Measurements from ENCODE around the gene KCNJ3.
"Not testable (repeated sequence)": the region's sequence is repeated elsewhere in the genome, so short reads cannot be mapped to it uniquely, and the experiment has no call there.

The KCNJ3 gene

DNA sequence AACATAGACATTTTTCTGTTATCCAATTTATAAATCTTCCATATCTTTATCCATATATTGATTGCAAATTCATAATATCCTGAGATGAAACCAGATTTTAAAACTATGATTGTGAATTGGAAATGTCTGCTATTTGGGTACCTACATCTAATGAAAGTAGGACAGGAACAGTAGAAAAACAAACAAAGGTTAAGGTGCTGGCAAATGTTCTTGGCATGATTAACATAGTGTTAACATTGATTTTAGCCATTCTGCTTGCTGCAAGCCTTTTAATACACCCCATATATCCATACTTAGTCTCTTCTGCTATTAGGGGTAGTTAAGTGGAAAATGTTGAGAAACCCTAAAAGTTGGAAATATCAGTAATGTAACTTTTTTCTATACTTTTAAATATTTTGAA, 152.0 kb downstream of the KCNJ3 start:
- DNase-seq (ENCODE audit: low read depth) = no peak
- H3K4me3 ChIP-seq (ENCODE audit: low read depth, low read length) = no peak overlapping the region
- TF ChIP-seq, protein P1, sequence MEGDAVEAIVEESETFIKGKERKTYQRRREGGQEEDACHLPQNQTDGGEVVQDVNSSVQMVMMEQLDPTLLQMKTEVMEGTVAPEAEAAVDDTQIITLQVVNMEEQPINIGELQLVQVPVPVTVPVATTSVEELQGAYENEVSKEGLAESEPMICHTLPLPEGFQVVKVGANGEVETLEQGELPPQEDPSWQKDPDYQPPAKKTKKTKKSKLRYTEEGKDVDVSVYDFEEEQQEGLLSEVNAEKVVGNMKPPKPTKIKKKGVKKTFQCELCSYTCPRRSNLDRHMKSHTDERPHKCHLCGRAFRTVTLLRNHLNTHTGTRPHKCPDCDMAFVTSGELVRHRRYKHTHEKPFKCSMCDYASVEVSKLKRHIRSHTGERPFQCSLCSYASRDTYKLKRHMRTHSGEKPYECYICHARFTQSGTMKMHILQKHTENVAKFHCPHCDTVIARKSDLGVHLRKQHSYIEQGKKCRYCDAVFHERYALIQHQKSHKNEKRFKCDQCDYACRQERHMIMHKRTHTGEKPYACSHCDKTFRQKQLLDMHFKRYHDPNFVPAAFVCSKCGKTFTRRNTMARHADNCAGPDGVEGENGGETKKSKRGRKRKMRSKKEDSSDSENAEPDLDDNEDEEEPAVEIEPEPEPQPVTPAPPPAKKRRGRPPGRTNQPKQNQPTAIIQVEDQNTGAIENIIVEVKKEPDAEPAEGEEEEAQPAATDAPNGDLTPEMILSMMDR (IDR thresholded peaks at IDR 0.05; ENCODE audit: low read depth, low read length, missing control alignments) = no peak

DNA sequence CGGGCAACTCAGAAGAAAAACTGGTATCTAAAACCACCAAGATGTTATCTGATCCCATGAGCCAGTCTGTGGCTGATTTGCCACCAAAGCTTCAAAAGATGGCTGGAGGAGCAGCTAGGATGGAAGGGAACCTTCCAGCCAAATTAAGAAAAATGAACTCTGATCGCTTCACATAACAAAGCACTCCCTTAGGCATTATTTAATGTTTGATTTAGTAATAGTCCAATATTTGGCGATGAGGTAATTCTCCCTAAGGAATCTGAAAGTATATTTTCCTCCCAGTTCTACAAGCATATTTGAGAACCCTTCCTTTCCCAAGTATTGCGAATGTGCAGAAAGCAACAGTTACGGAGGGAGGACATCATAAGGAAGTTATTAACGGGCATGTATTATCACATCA, 156.6 kb downstream of the KCNJ3 start:
- H3K4me3 ChIP-seq (ENCODE audit: low read depth, low read length) = no peak overlapping the region
- DNase-seq (ENCODE audit: low read depth) = no peak
- TF ChIP-seq, protein P1 (IDR thresholded peaks at IDR 0.05; ENCODE audit: low read depth, low read length, missing control alignments) = no peak

DNA sequence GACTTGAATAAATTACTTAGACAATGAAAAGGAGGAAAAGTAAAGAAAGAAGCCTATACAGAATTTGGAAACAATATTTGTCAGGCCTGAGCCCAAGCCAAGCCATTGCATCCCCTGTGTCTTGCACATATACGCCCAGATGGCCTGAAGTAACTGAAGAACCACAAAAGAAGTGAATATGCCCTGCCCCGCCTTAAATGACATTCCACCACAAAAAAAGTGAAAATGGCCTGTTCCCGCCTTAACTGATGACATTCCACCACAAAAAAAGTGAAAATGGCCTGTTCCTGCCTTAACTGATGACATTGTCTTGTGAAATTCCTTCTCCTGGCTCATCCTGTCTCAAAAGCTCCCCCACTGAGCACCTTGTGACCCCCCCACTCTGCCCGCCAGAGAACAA, 168.7 kb downstream of the KCNJ3 start:
- not testable (repeated sequence) for H3K4me3 ChIP-seq (ENCODE audit: low read depth, low read length); DNase-seq (ENCODE audit: low read depth)

DNA sequence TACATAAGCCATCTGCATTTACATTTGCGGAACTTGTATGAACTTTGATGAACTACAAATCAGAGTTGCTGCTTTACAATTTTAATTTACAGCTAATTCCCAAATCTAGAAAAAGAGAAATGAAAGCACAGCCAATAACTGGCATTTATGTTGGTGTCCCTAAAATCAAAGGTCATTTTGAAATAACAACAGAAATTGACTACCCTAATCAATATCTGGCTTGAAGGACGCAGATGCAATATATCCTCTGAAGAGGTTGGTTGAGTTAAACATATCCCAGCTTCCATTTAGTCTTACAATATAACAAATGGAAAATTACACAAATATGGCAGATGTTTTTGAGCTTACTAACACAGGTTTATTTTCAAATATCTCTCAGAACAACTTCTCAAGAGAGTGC, 177.5 kb downstream of the KCNJ3 start:
- H3K4me3 ChIP-seq (ENCODE audit: low read depth, low read length) = no peak overlapping the region
- DNase-seq (ENCODE audit: low read depth) = no peak
- TF ChIP-seq, protein P1 (IDR thresholded peaks at IDR 0.05; ENCODE audit: low read depth, low read length, missing control alignments) = no peak

DNA sequence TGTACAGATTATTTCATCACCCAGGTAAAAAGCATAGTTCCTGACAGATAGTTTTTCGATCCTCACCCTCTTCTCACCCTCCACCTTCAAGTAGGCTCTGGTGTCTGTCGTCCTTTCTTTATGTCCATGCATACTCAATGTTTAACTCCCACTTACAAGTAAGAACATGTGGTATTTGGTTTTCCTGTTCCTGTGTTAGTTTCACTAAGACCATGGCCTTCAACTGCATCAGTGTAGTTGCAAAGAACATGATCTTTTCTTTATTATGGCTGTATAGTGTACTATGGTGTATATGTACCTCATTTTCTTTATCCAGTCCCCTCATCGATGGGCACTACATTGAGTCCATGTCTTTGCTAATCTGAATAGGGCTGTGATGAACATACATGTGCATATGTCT, 184.2 kb downstream of the KCNJ3 start:
- no peak overlapping the region for H3K4me3 ChIP-seq (ENCODE audit: low read depth, low read length)
- TF ChIP-seq, protein P1 (IDR thresholded peaks at IDR 0.05; ENCODE audit: low read depth, low read length, missing control alignments) = no peak
- no peak for DNase-seq (ENCODE audit: low read depth)

DNA sequence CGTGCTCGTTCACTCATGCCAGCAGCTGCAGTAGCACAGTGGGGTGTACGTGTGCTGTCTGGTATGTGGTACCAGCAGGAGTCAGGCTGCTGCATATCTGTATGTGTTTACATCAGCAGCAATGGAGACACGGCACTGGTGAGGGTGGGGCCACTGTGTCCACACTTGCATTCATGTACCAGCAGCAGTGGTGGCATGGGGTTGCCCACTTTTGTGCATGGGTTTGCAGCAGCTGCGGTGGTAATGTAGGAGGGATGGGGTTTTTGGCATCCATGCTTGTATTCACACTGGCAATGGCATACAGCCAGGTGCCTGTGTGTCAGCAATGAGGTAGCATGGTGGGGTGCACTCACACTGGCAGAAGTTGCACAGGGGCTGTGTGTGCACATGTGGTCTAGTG, 187.8 kb downstream of the KCNJ3 start:
- H3K4me3 ChIP-seq (ENCODE audit: low read depth, low read length) = no peak overlapping the region
- no peak for DNase-seq (ENCODE audit: low read depth)
- TF ChIP-seq, protein P1 (IDR thresholded peaks at IDR 0.05; ENCODE audit: low read depth, low read length, missing control alignments) = no peak

DNA sequence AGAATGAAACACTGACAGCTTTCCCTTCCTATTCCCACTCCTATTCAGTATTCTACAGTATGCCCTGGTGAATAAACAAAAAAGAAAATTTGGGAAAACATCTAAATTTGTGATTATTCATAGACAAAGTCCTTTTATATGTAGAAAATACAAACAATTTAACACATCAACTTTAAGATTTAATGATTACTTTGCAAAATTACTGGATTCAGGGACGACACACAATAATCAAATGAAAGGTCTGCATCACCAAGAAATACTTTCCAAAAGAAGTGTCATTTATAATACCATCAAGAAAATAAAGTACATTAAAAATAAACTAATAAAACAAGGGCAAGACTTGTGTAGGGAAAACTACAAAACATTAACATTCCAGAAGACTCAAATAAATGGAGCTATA, 199.8 kb downstream of the KCNJ3 start:
- no peak overlapping the region for H3K4me3 ChIP-seq (ENCODE audit: low read depth, low read length)
- DNase-seq (ENCODE audit: low read depth) = no peak
- TF ChIP-seq, protein P1 (IDR thresholded peaks at IDR 0.05; ENCODE audit: low read depth, low read length, missing control alignments) = no peak

DNA sequence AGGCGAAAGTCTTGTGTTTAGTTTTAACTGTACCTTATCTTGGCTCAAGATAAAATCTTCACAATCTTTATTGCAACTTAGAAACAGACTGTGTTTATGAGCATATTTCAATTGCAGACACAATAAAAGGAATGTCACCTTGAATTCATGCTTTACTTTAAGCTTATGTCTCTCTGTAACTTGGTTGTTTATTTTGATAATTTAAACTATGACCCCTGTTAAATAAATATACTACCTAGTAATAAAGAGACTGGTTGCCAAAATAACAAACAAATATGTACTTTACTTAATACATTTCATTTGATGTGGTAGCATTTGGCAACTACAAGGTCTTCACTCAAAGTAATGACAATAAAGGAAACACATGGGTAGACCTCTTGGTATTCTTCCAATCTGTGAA, 202.6 kb downstream of the KCNJ3 start:
- no peak overlapping the region for H3K4me3 ChIP-seq (ENCODE audit: low read depth, low read length)
- TF ChIP-seq, protein P1 (IDR thresholded peaks at IDR 0.05; ENCODE audit: low read depth, low read length, missing control alignments) = no peak
- DNase-seq (ENCODE audit: low read depth) = no peak

Data from GM12864 (cell line).